ENCODE results near the gene ZNRF4. TPM values are rescaled to one million over a fixed set of nuclear protein-coding genes. Genes with fewer than 3 reads are reported as not detected.
"Not testable (repeated sequence)": the region's sequence is repeated elsewhere in the genome, so short reads cannot be mapped to it uniquely, and the experiment has no call there.

The ZNRF4 gene
- not detected in 2 replicates for total RNA-seq (2011; cell fraction: chromatin; rRNA removed; ENCODE audit: low replicate concordance)
- not detected in 2 replicates for total RNA-seq (2011; cell fraction: nucleolus; rRNA removed)
- not detected in 2 replicates for total RNA-seq (2011; cell fraction: nucleoplasm; rRNA removed)
- not detected in 2 replicates for total RNA-seq (2014; rRNA removed)
- not detected in 2 replicates for total RNA-seq (2014; rRNA removed; fragmentation: Illumina TruSeq; extraction: Trizol)
- total RNA-seq (2015; rRNA removed; fragmentation: Illumina TruSeq; extraction: Trizol), result not detected in 2 replicates
- not detected in 2 replicates for total RNA-seq (2021)
- not detected in 2 replicates for polyA plus RNA-seq (2011; rRNA removed)
- not detected in 2 replicates for polyA plus RNA-seq (2011; cell fraction: cytosol; rRNA removed)
- not detected in 2 replicates for polyA plus RNA-seq (2011; cell fraction: nucleus; rRNA removed)
- not detected in 2 replicates for polyA plus RNA-seq (2012)
- polyA plus RNA-seq (2014; fragmentation: Illumina TruSeq; extraction: Trizol), result not detected in 2 replicates
- not detected for polyA plus RNA-seq (2014; fragmentation: Nextera tagmentation; extraction: Ambion mirVana)
- not detected in 2 replicates for polyA plus RNA-seq (2014; rRNA removed)
- not detected in 2 replicates for polyA minus RNA-seq (2011; rRNA and poly(A)+ RNA removed)
- not detected in 2 replicates for polyA minus RNA-seq (2011; cell fraction: cytosol; rRNA and poly(A)+ RNA removed)
- not detected in 2 replicates for polyA minus RNA-seq (2011; cell fraction: nucleus; rRNA and poly(A)+ RNA removed)
- not detected for Bru-seq, nascent RNA
- not detected for BruChase-seq, experiment 1, labeled RNA remaining after a 2-hour chase
- not detected for BruChase-seq, experiment 2, labeled RNA remaining after a 6-hour chase
- long read RNA-seq, experiment 1, result 0 reads
- long read RNA-seq, experiment 2, result 0 reads
- long read RNA-seq, experiment 3, result 0 reads

GRCh38 chr19:5455367-5456129 is at the start of gene ZNRF4:
TSS of gene ZNRF4 (plus strand) at chr19:5455417. CDS start at chr19:5455492, 75 bp downstream.
- no TSS peak for BruUV-seq (replicated peaks)
- no peak for DNase-seq (ENCODE audit: extremely low read depth in 1 of 4, low spot score in 3 of 4)
- no peak within 1 kb of the TSS for H3K4me2 ChIP-seq (ENCODE audit: insufficient read depth, low read length)

DNA sequence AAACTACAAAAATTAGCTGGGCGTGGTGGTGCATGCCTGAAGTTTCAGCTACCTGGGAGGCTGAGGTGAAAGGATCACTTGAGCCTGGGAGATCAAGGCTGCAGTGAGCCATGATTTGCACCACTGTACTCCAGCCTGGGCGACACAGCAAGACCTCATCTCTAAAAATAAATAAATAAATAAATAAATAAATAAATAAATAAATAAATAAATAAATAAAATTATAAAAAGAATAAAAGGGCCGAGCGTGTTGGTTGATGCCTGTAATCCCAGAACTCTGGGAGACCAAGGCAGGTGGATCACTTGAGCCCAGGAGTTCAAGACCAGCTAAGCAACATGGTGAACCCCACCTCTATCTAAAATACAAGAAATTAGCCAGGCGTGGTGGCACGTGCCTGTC is 49.0 kb upstream of the ZNRF4 start:
- H3K4me1 ChIP-seq (replicated peaks in 1 of 2; ENCODE audit: control insufficient read depth in 2 of 2, insufficient read depth in 2 of 2, low read length in 2 of 2); H3K9me3 ChIP-seq (replicated peaks; ENCODE audit: control insufficient read depth, insufficient read depth, low read depth, low read length); DNase-seq (ENCODE audit: extremely low read depth in 1 of 4, low spot score in 3 of 4); H3K27ac ChIP-seq (ENCODE audit: extremely low read depth, low read depth, low read length); CTCF ChIA-PET (ENCODE audit: low intra/inter-chr PET ratio); H3K36me3 ChIP-seq (ENCODE audit: control insufficient read depth, insufficient read depth, low read length); FAIRE-seq; H4K20me1 ChIP-seq (replicated peaks; ENCODE audit: control insufficient read depth, insufficient read depth, low read length); H2AFZ ChIP-seq (ENCODE audit: low read depth, low read length); H3K79me2 ChIP-seq (ENCODE audit: control insufficient read depth, insufficient read depth, low read length); BruUV-seq (replicated peaks); H3K9ac ChIP-seq (ENCODE audit: insufficient read depth in 1 of 2, low read depth in 2 of 2, low read length in 2 of 2); H3K27me3 ChIP-seq (ENCODE audit: control insufficient read depth in 2 of 2, insufficient read depth in 2 of 2, low read length in 2 of 2); in situ Hi-C loops (cut with MboI); H3K9me1 ChIP-seq (ENCODE audit: control insufficient read depth, insufficient read depth, low read length); H3K4me2 ChIP-seq (ENCODE audit: insufficient read depth, low read length); ATAC-seq; intact Hi-C loops (cut with micrococcal nuclease); H3K4me3 ChIP-seq: not testable (repeated sequence)
- WGBS (ENCODE audit: insufficient coverage, low coverage, missing lambda C conversion rate), result 0% methylated on average over 6 of the region's 6 CpGs
- POLR2A ChIA-PET, result interaction anchor here (1.0 kb wide), 1 partner anchor 12 kb away, joined by 3 read pairs; no protein-coding TSS in a partner anchor

More at GRCh38 chr19:5455367-5456129, at the start of gene ZNRF4:
- ChIA-PET CTCF (ENCODE audit: low intra/inter-chr PET ratio) (no interaction called here), POLR2A (no interaction called here)
- H3K79me2 ChIP-seq (ENCODE audit: control insufficient read depth, insufficient read depth, low read length), result no peaks in the 10 kb centered on the region
- peaks cover 0 to 18% of the 10 kb centered on the region in 2 experiments; a peak in 2 of 5 replicates for H3K4me1 ChIP-seq (replicated peaks in 1 of 2; ENCODE audit: control insufficient read depth in 2 of 2, insufficient read depth in 2 of 2, low read length in 2 of 2)
- no peak within 1 kb of the TSS for H2AFZ ChIP-seq (ENCODE audit: low read depth, low read length)
- no peak for ATAC-seq
- H3K9me1 ChIP-seq (ENCODE audit: control insufficient read depth, insufficient read depth, low read length), result no peaks in the 10 kb centered on the region
- no peaks in the 10 kb centered on the region for H3K36me3 ChIP-seq (ENCODE audit: control insufficient read depth, insufficient read depth, low read length)
- no peak for FAIRE-seq
- no peak within 1 kb of the TSS; a peak in 1 of 4 replicates for H3K9ac ChIP-seq (ENCODE audit: insufficient read depth in 1 of 2, low read depth in 2 of 2, low read length in 2 of 2)
- in situ Hi-C loops (cut with MboI), result no loop called here
- no peak for TF ChIP-seq ZNF316 (IDR thresholded peaks at IDR 0.05)
- no peak for TF ChIP-seq BRCA1 (IDR thresholded peaks at IDR 0.05)
- TF ChIP-seq BRCA1 (CRISPR knock-in tag; IDR thresholded peaks at IDR 0.05), result no peak
- H3K9me3 ChIP-seq (replicated peaks; ENCODE audit: control insufficient read depth, insufficient read depth, low read depth, low read length), result no peaks in the 10 kb centered on the region; the same call in 1 of the 2 replicates
- intact Hi-C loops (cut with micrococcal nuclease), result no loop called here
- H4K20me1 ChIP-seq (replicated peaks; ENCODE audit: control insufficient read depth, insufficient read depth, low read length), result no peaks in the 10 kb centered on the region
- no peak within 1 kb of the TSS for H3K27ac ChIP-seq (ENCODE audit: extremely low read depth, low read depth, low read length)
- 26% methylated on average over 48 of the region's 62 CpGs for WGBS (ENCODE audit: insufficient coverage, low coverage, missing lambda C conversion rate)
- no peak within 1 kb of the TSS for H3K4me3 ChIP-seq
- H3K27me3 ChIP-seq (ENCODE audit: control insufficient read depth in 2 of 2, insufficient read depth in 2 of 2, low read length in 2 of 2), result peaks cover 9 to 58% of the 10 kb centered on the region in 2 experiments; a peak in 4 of 5 replicates
